ENCODE results near the gene CCDC68. TPM values are rescaled to one million over a fixed set of nuclear protein-coding genes. Genes with fewer than 3 reads are reported as not detected.

Gene CCDC68
- total RNA-seq: 5.1 and 8.3 TPM in 2 replicates
- polyA plus RNA-seq: 2.1 and 5.1 TPM in 2 replicates
- polyA plus RNA-seq (2012): 1.4 and 3.4 TPM in 2 replicates
- 0.16 and 0.26 TPM in 2 replicates for polyA minus RNA-seq (ENCODE audit: low replicate concordance)

- TF ChIP-seq EZH2 (IDR thresholded peaks at IDR 0.05; ENCODE audit: low read length, missing control alignments) (peak; percentile 51), CTCF (conservative IDR thresholded peaks at IDR 0.05 in 1 of 2, IDR thresholded peaks at IDR 0.05 in 1 of 2; ENCODE audit: low read depth in 1 of 2, low read length in 2 of 2) (no peak)
- H3K9ac ChIP-seq (ENCODE audit: insufficient read depth, low read length): peak within 1 kb of the TSS; percentile 9
- H3K4me2 ChIP-seq (ENCODE audit: extremely low read depth, insufficient read depth, low read length): peak within 1 kb of the TSS; percentile 59
- H3K27me3 ChIP-seq (ENCODE audit: control insufficient read depth, insufficient read depth, low read length): no peaks in the 10 kb centered on the region
- H2AFZ ChIP-seq (ENCODE audit: low read length): peak within 1 kb of the TSS; percentile 60
- peak; percentile 41 to 42 for DNase-seq (ENCODE audit: low read depth in 2 of 2)
- H3K36me3 ChIP-seq (ENCODE audit: control insufficient read depth, insufficient read depth, low read length): no peaks in the 10 kb centered on the region
- H3K4me3 ChIP-seq (replicated peaks in 1 of 4; ENCODE audit: control extremely low read depth in 1 of 4, insufficient read depth in 1 of 4, low read depth in 3 of 4, low read length in 4 of 4): peak within 1 kb of the TSS; percentile 35 to 75 (median 55)
- no peaks in the 10 kb centered on the region for H3K79me2 ChIP-seq (ENCODE audit: control insufficient read depth, insufficient read depth, low read length)
- H3K27ac ChIP-seq (ENCODE audit: insufficient read depth, low read length): no peak within 1 kb of the TSS
- no peaks in the 10 kb centered on the region for H3K9me3 ChIP-seq (ENCODE audit: control insufficient read depth, insufficient read depth, low read depth, low read length)
- H3K4me1 ChIP-seq (ENCODE audit: control insufficient read depth, extremely low read depth, insufficient read depth, low read length): no peaks in the 10 kb centered on the region
- H4K20me1 ChIP-seq (ENCODE audit: control insufficient read depth, extremely low read depth, insufficient read depth, low read length): no peaks in the 10 kb centered on the region
These were observed at the start of gene CCDC68 for GRCh38 chr18:54958704-54959625. CCDC68 (minus strand) TSS chr18:54959461; CDS start chr18:54942791, 16,670 bp downstream.

- Histone ChIP-seq H3K79me2 (ENCODE audit: control insufficient read depth, insufficient read depth, low read length) (no peaks in the 10 kb centered on the region), H3K27me3 (ENCODE audit: control insufficient read depth, insufficient read depth, low read length) (no peaks in the 10 kb centered on the region), H3K36me3 (ENCODE audit: control insufficient read depth, insufficient read depth, low read length) (no peaks in the 10 kb centered on the region), H4K20me1 (ENCODE audit: control insufficient read depth, extremely low read depth, insufficient read depth, low read length) (no peaks in the 10 kb centered on the region), H3K4me1 (ENCODE audit: control insufficient read depth, extremely low read depth, insufficient read depth, low read length) (no peaks in the 10 kb centered on the region), H2AFZ (ENCODE audit: low read length) (no peak overlapping the region), H3K9me3 (ENCODE audit: control insufficient read depth, insufficient read depth, low read depth, low read length) (no peaks in the 10 kb centered on the region), H3K4me3 (replicated peaks in 1 of 4; ENCODE audit: control extremely low read depth in 1 of 4, insufficient read depth in 1 of 4, low read depth in 3 of 4, low read length in 4 of 4) (no peak overlapping the region), H3K4me2 (ENCODE audit: extremely low read depth, insufficient read depth, low read length) (no peak overlapping the region), H3K9ac (ENCODE audit: insufficient read depth, low read length) (no peak overlapping the region), H3K27ac (ENCODE audit: insufficient read depth, low read length) (no peak overlapping the region)
- DNase-seq (ENCODE audit: low read depth in 2 of 2): peak in 1 of 2 donors; percentile 40
- TF ChIP-seq CTCF (conservative IDR thresholded peaks at IDR 0.05 in 1 of 2, IDR thresholded peaks at IDR 0.05 in 1 of 2; ENCODE audit: low read depth in 1 of 2, low read length in 2 of 2) (no peak), EZH2 (IDR thresholded peaks at IDR 0.05; ENCODE audit: low read length, missing control alignments) (no peak)
These were observed 48.3 kb upstream of the CCDC68 start for GRCh38 chr18:55007602-55008001.

GRCh38 chr18:55003695-55004094 is 44.4 kb upstream of the CCDC68 start:
- Histone ChIP-seq H3K36me3 (ENCODE audit: control insufficient read depth, insufficient read depth, low read length) (no peaks in the 10 kb centered on the region), H3K9ac (ENCODE audit: insufficient read depth, low read length) (no peak overlapping the region), H3K4me2 (ENCODE audit: extremely low read depth, insufficient read depth, low read length) (no peak overlapping the region), H3K9me3 (ENCODE audit: control insufficient read depth, insufficient read depth, low read depth, low read length) (no peaks in the 10 kb centered on the region), H2AFZ (ENCODE audit: low read length) (no peak overlapping the region), H3K4me3 (replicated peaks in 1 of 4; ENCODE audit: control extremely low read depth in 1 of 4, insufficient read depth in 1 of 4, low read depth in 3 of 4, low read length in 4 of 4) (no peak overlapping the region), H4K20me1 (ENCODE audit: control insufficient read depth, extremely low read depth, insufficient read depth, low read length) (no peaks in the 10 kb centered on the region), H3K4me1 (ENCODE audit: control insufficient read depth, extremely low read depth, insufficient read depth, low read length) (no peaks in the 10 kb centered on the region), H3K27ac (ENCODE audit: insufficient read depth, low read length) (no peak overlapping the region), H3K27me3 (ENCODE audit: control insufficient read depth, insufficient read depth, low read length) (no peaks in the 10 kb centered on the region), H3K79me2 (ENCODE audit: control insufficient read depth, insufficient read depth, low read length) (no peaks in the 10 kb centered on the region)
- DNase-seq (ENCODE audit: low read depth in 2 of 2): no peak
- TF ChIP-seq EZH2 (IDR thresholded peaks at IDR 0.05; ENCODE audit: low read length, missing control alignments) (no peak), CTCF (conservative IDR thresholded peaks at IDR 0.05 in 1 of 2, IDR thresholded peaks at IDR 0.05 in 1 of 2; ENCODE audit: low read depth in 1 of 2, low read length in 2 of 2) (no peak)
